Type B pancreatic cell (in vitro differentiated cells): Measurements from ENCODE around the gene NME9. TPM values are rescaled to one million over a fixed set of nuclear protein-coding genes. Genes with fewer than 3 reads are reported as not detected.

ENCODE experiments used
- DNase-seq: peaks from one replicate; pipeline ENCODE4 v3.0.0; 2021; ENCODE audit warnings: mixed read lengths; ENCODE audit not compliant: unreplicated experiment; ENCODE audit errors: extremely low spot score
- H3K27ac Mint-ChIP-seq: 2 replicates; pipeline ENCODE4 v1.8.0; 2021; ENCODE audit warnings: mild to moderate bottlenecking, mixed read lengths
- H3K27me3 Mint-ChIP-seq: 2 replicates; pipeline ENCODE4 v1.8.0; 2021; ENCODE audit warnings: mixed read lengths
- H3K36me3 Mint-ChIP-seq: 2 replicates; pipeline ENCODE4 v1.8.0; 2021; ENCODE audit warnings: mixed read lengths
- H3K4me1 Mint-ChIP-seq: one replicate; pipeline ENCODE4 v1.8.0; 2021; ENCODE audit warnings: mixed read lengths; ENCODE audit not compliant: unreplicated experiment
- H3K4me3 Mint-ChIP-seq: 2 replicates; pipeline ENCODE4 v1.8.0; 2021; ENCODE audit warnings: mild to moderate bottlenecking, mixed read lengths
- H3K9me3 Mint-ChIP-seq: 2 replicates; pipeline ENCODE4 v1.8.0; 2021; ENCODE audit warnings: mixed read lengths
- total RNA-seq: library from RNA; stranded (reverse); gene quantifications from 2 replicates; pipeline ENCODE4 v1.2.1, GENCODE V29; 2021; ENCODE audit warnings: low replicate concordance
- TF ChIP-seq, protein P1 (sequence below): fragments of 200-600 bp; sonication (generic); conservative IDR thresholded peaks from 2 replicates; pipeline ENCODE4 v1.5.0; 2021; ENCODE audit warnings: antibody characterized with exemption, mild to moderate bottlenecking

NME9 gene
- total RNA-seq, 1 donor from 2014 or later = 3.7 TPM

DNA sequence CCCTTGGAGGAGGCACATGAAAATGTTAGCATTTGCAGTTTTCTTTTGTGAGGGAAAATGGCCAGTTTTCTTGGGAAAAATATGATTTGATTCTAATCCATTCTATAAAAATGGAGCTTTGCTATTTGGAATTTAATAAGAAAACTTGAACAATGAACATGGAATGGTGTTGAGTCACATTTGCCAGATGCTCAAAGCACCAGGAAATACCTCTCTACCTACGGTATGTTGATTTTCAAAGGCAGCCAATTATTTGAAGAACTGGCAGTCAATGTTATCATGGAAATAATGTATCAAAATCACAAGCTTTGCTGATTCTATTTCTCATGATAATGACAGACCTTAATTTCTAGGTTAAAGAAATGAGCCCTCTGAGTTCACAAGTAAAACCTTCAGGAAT is 14.9 kb downstream of the NME9 start:
- TF ChIP-seq, protein P1, sequence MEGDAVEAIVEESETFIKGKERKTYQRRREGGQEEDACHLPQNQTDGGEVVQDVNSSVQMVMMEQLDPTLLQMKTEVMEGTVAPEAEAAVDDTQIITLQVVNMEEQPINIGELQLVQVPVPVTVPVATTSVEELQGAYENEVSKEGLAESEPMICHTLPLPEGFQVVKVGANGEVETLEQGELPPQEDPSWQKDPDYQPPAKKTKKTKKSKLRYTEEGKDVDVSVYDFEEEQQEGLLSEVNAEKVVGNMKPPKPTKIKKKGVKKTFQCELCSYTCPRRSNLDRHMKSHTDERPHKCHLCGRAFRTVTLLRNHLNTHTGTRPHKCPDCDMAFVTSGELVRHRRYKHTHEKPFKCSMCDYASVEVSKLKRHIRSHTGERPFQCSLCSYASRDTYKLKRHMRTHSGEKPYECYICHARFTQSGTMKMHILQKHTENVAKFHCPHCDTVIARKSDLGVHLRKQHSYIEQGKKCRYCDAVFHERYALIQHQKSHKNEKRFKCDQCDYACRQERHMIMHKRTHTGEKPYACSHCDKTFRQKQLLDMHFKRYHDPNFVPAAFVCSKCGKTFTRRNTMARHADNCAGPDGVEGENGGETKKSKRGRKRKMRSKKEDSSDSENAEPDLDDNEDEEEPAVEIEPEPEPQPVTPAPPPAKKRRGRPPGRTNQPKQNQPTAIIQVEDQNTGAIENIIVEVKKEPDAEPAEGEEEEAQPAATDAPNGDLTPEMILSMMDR = no peak
- Mint-ChIP-seq H3K27me3 (peaks cover 25% of the 10 kb centered on the region), H3K36me3 (no peaks in the 10 kb centered on the region), H3K9me3 (no peaks in the 10 kb centered on the region), H3K4me1 (no peaks in the 10 kb centered on the region), H3K4me3 (no peak overlapping the region), H3K27ac (no peak overlapping the region)
- no peak for DNase-seq

- no peaks in the 10 kb centered on the region for H3K4me1 Mint-ChIP-seq
- peaks cover 22% of the 10 kb centered on the region for H3K27me3 Mint-ChIP-seq
- peaks cover 8% of the 10 kb centered on the region for H3K36me3 Mint-ChIP-seq
- no peaks in the 10 kb centered on the region for H3K9me3 Mint-ChIP-seq
- DNase-seq = no peak
- H3K4me3 Mint-ChIP-seq = no peak overlapping the region
- no peak overlapping the region for H3K27ac Mint-ChIP-seq
- TF ChIP-seq, protein P1 = no peak
Measured at GRCh38 chr3:138310494-138310893, 19.2 kb downstream of the NME9 start.

- peaks cover 8% of the 10 kb centered on the region for H3K36me3 Mint-ChIP-seq
- H3K9me3 Mint-ChIP-seq = no peaks in the 10 kb centered on the region
- no peak overlapping the region for H3K27ac Mint-ChIP-seq
- peaks cover 14% of the 10 kb centered on the region for H3K27me3 Mint-ChIP-seq
- DNase-seq = no peak
- no peak overlapping the region for H3K4me3 Mint-ChIP-seq
- H3K4me1 Mint-ChIP-seq = no peaks in the 10 kb centered on the region
- TF ChIP-seq, protein P1 = no peak
Measured at GRCh38 chr3:138308783-138309182, 20.9 kb downstream of the NME9 start.

DNA sequence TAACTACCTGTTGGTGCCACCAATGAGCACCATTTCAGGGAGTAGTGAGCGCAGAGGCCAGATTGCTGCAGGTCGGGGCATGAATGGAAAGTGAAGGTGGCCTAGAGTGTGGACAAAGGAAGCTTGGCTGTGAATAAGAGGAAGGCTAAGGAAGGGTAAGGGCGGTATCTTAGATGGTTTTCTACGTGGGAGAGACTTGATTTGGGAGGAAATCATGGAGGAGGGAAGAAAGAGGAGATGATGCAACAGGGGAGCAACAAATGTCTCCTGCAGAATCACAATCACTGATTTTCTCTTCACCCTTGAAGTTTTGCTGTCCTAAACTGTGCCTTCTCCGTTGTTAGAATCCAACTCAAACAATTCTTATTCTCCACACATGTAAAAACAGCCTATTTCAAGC is 21.8 kb downstream of the NME9 start:
- H3K27me3 Mint-ChIP-seq = peaks cover 14% of the 10 kb centered on the region
- H3K4me1 Mint-ChIP-seq = no peaks in the 10 kb centered on the region
- H3K4me3 Mint-ChIP-seq = no peak overlapping the region
- TF ChIP-seq, protein P1 = no peak
- no peak for DNase-seq
- no peaks in the 10 kb centered on the region for H3K9me3 Mint-ChIP-seq
- H3K27ac Mint-ChIP-seq = no peak overlapping the region
- peaks cover 8% of the 10 kb centered on the region for H3K36me3 Mint-ChIP-seq

- TF ChIP-seq, protein P1 = no peak
- Mint-ChIP-seq H3K27ac (no peak overlapping the region), H3K4me3 (no peak overlapping the region), H3K36me3 (peaks cover 11% of the 10 kb centered on the region), H3K4me1 (no peaks in the 10 kb centered on the region), H3K9me3 (no peaks in the 10 kb centered on the region), H3K27me3 (no peaks in the 10 kb centered on the region)
- DNase-seq = no peak
Measured at GRCh38 chr3:138303474-138303873, 26.2 kb downstream of the NME9 start.

DNA sequence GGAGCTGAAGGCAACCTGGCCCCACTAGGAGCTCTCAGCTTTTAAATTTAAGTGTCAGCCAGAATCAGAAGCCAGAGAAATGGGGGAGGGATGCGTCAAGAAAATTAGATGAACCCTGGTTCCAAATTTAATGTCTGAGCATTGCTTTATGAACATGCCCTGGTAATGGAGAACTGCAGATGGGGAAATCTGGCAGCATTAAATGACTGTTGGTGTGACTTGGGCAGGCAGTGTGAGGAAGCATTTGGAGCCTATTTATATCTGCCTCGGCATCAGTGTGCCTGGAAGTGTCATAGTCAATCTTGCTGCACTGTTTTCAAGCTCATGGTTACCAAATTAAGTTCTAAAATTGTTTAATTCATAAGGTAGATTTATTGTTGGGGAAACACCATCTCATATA is 29.0 kb downstream of the NME9 start:
- no peaks in the 10 kb centered on the region for H3K27me3 Mint-ChIP-seq
- TF ChIP-seq, protein P1 = no peak
- H3K36me3 Mint-ChIP-seq = peaks cover 4% of the 10 kb centered on the region
- no peaks in the 10 kb centered on the region for H3K4me1 Mint-ChIP-seq
- no peak overlapping the region for H3K27ac Mint-ChIP-seq
- H3K9me3 Mint-ChIP-seq = no peaks in the 10 kb centered on the region
- DNase-seq = no peak
- H3K4me3 Mint-ChIP-seq = no peak overlapping the region
